Measurements from ENCODE around the gene TRIM63.

GRCh38 chr1:26066857-26067256, 573 bp downstream of the TRIM63 start:
- TF ChIP-seq CTCF (tag by site-specific recombination; IDR thresholded peaks at IDR 0.05) (no peak), REST (tag by site-specific recombination; IDR thresholded peaks at IDR 0.05) (no peak), KLF10 (tag by site-specific recombination; IDR thresholded peaks at IDR 0.05) (no peak)
